ENCODE data around the gene RCN1. TPM values are rescaled to one million over a fixed set of nuclear protein-coding genes. Genes with fewer than 3 reads are reported as not detected.

Gene RCN1
- total and polyA plus RNA-seq, 2 of the 8 experiments (the other 6 are each of a cell fraction or from before 2014, with no cell fraction given): 45.1 to 123 TPM

GRCh38 chr11:32098142-32098903 is 7.4 kb downstream of the RCN1 start (continued):
- TF ChIP-seq, protein P1, sequence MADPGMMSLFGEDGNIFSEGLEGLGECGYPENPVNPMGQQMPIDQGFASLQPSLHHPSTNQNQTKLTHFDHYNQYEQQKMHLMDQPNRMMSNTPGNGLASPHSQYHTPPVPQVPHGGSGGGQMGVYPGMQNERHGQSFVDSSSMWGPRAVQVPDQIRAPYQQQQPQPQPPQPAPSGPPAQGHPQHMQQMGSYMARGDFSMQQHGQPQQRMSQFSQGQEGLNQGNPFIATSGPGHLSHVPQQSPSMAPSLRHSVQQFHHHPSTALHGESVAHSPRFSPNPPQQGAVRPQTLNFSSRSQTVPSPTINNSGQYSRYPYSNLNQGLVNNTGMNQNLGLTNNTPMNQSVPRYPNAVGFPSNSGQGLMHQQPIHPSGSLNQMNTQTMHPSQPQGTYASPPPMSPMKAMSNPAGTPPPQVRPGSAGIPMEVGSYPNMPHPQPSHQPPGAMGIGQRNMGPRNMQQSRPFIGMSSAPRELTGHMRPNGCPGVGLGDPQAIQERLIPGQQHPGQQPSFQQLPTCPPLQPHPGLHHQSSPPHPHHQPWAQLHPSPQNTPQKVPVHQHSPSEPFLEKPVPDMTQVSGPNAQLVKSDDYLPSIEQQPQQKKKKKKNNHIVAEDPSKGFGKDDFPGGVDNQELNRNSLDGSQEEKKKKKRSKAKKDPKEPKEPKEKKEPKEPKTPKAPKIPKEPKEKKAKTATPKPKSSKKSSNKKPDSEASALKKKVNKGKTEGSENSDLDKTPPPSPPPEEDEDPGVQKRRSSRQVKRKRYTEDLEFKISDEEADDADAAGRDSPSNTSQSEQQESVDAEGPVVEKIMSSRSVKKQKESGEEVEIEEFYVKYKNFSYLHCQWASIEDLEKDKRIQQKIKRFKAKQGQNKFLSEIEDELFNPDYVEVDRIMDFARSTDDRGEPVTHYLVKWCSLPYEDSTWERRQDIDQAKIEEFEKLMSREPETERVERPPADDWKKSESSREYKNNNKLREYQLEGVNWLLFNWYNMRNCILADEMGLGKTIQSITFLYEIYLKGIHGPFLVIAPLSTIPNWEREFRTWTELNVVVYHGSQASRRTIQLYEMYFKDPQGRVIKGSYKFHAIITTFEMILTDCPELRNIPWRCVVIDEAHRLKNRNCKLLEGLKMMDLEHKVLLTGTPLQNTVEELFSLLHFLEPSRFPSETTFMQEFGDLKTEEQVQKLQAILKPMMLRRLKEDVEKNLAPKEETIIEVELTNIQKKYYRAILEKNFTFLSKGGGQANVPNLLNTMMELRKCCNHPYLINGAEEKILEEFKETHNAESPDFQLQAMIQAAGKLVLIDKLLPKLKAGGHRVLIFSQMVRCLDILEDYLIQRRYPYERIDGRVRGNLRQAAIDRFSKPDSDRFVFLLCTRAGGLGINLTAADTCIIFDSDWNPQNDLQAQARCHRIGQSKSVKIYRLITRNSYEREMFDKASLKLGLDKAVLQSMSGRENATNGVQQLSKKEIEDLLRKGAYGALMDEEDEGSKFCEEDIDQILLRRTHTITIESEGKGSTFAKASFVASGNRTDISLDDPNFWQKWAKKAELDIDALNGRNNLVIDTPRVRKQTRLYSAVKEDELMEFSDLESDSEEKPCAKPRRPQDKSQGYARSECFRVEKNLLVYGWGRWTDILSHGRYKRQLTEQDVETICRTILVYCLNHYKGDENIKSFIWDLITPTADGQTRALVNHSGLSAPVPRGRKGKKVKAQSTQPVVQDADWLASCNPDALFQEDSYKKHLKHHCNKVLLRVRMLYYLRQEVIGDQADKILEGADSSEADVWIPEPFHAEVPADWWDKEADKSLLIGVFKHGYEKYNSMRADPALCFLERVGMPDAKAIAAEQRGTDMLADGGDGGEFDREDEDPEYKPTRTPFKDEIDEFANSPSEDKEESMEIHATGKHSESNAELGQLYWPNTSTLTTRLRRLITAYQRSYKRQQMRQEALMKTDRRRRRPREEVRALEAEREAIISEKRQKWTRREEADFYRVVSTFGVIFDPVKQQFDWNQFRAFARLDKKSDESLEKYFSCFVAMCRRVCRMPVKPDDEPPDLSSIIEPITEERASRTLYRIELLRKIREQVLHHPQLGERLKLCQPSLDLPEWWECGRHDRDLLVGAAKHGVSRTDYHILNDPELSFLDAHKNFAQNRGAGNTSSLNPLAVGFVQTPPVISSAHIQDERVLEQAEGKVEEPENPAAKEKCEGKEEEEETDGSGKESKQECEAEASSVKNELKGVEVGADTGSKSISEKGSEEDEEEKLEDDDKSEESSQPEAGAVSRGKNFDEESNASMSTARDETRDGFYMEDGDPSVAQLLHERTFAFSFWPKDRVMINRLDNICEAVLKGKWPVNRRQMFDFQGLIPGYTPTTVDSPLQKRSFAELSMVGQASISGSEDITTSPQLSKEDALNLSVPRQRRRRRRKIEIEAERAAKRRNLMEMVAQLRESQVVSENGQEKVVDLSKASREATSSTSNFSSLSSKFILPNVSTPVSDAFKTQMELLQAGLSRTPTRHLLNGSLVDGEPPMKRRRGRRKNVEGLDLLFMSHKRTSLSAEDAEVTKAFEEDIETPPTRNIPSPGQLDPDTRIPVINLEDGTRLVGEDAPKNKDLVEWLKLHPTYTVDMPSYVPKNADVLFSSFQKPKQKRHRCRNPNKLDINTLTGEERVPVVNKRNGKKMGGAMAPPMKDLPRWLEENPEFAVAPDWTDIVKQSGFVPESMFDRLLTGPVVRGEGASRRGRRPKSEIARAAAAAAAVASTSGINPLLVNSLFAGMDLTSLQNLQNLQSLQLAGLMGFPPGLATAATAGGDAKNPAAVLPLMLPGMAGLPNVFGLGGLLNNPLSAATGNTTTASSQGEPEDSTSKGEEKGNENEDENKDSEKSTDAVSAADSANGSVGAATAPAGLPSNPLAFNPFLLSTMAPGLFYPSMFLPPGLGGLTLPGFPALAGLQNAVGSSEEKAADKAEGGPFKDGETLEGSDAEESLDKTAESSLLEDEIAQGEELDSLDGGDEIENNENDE (IDR thresholded peaks at IDR 0.05; ENCODE audit: insufficient replicate concordance, low read length): no peak
- TF ChIP-seq CHD2 (IDR thresholded peaks at IDR 0.05; ENCODE audit: low read length): no peak
- no peak for TF ChIP-seq RFX5 (IDR thresholded peaks at IDR 0.05; ENCODE audit: borderline replicate concordance, low read depth, low read length)
- TF ChIP-seq TBP (IDR thresholded peaks at IDR 0.05; ENCODE audit: low read depth, low read length): no peak
- no peak for TF ChIP-seq HDAC6 (IDR thresholded peaks at IDR 0.05; ENCODE audit: low read depth, low read length)
- no peak for TF ChIP-seq RXRA (IDR thresholded peaks at IDR 0.05; ENCODE audit: insufficient read depth, low read depth, low read length)

Measured in H1 (cell line).